GM12872 (cell line): ENCODE measurements around the gene EIF4EBP2.

Source experiments
- TF ChIP-seq, protein P1 (sequence below): IDR thresholded peaks from 3 replicates; pipeline ENCODE4 v1.5.1; 2011; ENCODE audit warnings: low read depth, mild to moderate bottlenecking, low read length, moderate library complexity; ENCODE audit not compliant: insufficient read depth

Gene EIF4EBP2

DNA sequence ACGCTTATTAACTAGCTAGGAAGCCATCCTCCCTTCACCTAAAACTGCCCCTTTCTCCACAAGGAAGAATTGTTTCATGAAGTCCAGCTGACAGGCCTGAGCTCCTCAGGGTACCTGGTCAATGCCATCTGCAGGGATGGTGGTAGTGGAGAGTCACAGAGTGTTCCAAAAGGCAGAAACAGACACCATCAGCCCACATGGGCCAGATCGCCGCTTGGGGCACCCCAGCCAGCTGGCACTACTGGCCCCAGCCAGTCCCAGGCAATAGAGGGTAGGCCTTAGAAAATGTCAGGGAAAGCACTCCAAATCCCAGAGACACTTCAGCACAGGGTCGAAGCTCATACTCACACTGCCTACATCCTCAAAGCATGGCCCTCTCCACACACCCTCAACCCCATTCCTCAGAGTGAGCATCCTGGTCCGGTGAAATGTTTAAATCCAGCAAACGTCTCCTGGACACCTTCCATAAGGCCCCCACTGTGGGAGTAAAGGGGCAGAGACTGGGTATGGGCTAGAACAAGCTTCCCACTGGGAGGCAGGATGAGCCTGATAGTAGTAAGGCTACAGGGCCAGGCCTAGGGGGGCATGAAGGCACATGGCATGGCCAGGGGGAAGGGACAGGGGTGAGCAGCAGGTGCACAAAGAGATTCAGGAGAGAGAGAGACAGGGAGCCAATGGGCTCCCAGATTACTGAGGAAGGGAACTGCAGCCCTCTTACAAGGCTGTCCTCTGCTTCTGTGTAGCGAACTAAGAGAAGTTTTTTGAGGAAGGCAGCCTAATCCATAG lies 23.4 kb upstream of the EIF4EBP2 start:
- TF ChIP-seq, protein P1, sequence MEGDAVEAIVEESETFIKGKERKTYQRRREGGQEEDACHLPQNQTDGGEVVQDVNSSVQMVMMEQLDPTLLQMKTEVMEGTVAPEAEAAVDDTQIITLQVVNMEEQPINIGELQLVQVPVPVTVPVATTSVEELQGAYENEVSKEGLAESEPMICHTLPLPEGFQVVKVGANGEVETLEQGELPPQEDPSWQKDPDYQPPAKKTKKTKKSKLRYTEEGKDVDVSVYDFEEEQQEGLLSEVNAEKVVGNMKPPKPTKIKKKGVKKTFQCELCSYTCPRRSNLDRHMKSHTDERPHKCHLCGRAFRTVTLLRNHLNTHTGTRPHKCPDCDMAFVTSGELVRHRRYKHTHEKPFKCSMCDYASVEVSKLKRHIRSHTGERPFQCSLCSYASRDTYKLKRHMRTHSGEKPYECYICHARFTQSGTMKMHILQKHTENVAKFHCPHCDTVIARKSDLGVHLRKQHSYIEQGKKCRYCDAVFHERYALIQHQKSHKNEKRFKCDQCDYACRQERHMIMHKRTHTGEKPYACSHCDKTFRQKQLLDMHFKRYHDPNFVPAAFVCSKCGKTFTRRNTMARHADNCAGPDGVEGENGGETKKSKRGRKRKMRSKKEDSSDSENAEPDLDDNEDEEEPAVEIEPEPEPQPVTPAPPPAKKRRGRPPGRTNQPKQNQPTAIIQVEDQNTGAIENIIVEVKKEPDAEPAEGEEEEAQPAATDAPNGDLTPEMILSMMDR = no peak

DNA sequence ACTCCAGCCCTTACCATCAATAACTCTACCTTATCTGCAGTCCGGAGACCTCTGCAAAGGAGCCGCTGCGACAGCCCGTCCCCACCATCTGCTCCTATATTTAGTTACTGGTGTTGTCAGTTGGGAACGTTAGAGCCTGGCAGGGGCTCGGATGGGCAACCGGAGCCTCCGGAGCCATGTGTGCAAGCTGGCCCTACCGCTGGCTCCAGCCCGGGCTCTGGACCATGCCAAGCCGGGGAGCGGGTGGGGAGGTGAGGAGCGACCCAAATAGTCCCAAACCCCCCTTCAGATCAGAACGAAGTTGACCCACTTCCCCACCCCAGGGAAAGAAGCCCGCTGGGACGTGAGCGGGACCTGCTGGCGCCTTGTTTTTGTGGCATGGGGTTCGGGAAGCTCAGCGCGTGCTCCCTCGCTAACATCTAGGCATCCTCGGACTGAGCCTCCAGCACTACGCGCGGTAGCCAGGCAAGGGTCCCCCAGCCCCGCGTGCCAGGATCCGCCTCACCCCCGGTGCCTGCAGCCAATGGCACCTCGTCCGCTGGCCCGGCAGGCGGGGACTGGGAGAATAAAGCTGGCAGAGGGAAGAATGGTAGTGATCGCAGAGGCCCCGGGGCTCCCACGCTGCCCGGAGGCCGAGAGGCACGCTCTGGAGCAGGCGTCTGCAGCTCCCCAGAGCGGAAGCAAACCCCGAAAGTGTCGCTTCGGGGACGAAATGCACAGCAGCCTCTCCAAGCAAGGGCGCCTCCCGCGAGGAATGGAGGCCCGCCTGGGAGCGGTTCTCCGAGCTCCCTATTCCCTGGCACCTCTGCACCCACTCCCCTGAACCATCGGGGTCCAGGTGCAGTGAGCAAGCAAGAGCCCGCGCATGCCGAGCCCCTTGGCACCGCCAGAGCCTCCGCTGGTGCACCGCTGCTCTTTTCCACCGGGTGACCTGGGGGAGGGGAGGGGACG lies 22.2 kb upstream of the EIF4EBP2 start:
- TF ChIP-seq, protein P1 = no peak; the same call in 2 of the 3 replicates

DNA sequence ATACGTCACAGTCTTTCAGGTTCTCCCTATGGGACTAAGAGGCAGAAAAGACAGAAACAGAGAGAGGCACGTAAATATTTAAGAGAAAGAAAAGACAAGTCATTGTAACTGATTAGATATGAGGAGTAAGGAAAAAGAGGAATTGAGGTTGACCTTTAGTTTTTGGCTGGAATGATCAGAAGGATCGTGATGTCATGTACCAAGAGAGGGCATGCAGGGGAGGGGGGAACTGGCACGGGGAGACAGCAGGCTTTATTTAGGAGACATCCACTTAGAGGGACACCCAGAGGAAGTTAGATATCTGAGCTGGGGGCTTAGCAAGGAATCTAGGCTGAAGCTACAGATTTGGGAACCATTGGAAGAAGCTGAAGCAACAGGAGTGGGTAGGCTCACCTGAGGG lies 12.3 kb upstream of the EIF4EBP2 start:
- TF ChIP-seq, protein P1 = no peak

DNA sequence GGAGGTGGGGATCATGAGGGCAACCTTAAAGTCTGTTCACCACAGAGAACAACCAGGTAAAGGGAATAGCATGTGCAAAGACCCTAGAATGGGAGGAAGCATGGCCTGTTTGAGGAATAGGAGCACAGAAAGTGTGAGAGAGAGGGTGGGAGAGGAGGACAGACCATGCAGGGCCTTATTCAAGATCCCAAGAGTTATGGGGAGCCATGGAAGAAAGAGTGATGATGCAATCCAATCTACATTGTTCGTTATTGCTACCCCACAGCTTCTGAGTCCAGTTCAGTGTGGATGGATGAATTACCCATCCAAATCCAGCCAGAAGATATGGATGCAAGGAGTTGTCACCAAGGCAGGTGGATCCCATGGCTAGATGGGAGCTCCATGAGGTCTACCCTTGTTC lies 7.8 kb upstream of the EIF4EBP2 start:
- TF ChIP-seq, protein P1 = no peak

DNA sequence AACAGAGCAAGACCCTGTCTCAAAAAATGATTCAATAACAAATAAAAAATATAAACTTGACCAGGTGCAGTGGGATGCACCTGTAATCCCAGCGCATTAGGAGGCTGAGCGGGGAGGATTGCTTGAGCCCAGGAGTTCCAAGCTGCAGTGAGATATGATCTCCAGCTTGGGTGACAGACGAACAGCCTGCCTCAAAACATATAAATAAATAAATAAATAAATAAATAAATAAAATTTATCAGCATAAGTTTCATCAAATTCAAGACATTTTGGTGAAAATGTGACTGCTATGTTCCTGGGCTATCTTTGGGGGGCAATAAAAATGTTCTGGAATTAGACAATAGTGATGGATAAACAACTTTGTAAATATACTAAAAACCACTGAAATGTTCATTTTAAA lies 4.8 kb upstream of the EIF4EBP2 start:
- TF ChIP-seq, protein P1 = no peak

DNA sequence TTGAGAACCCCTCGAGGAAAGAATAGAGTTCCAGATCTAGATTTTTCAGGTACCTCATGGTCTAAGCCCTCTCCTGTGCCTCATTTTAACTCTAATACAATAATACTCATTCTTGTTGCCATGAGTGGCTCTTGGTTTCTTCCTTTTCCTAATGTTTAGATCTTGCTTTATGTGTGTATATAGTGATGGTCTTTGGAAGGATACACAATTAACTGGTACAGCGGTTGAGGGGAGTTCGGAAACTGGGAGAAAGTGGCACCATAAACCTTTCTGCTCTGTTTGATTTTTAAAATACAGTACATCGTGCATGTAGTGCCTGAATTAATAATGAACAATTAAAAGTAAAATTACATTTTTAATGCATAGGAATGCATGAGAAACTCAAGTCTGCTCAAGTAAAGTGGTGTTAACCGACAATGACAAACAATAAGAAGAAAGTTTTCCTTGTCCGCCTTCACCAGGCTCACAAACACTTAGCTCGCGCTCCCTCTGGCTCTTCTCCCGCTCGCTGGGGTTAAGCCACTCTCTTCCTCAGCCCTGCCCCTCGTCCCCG lies 386 bp upstream of the EIF4EBP2 start:
- TF ChIP-seq, protein P1 = no peak

DNA sequence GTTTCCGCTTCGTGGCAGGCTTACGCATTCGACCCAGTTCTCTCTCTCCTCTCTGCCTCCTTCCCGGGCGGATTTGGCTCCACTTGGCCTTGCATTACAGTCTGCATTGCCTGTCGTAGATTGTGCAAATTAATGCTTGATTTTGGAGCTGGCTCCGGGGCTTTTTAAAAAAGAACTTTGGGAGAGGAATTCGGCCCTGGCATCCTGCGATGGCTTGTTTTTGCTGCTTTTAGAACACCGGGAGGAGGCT lies 767 bp downstream of the EIF4EBP2 start:
- TF ChIP-seq, protein P1 = no peak
